Skeletal muscle satellite cell (primary cell): ENCODE measurements around the gene PTPRD.

ENCODE experiments used
- H3K27me3 ChIP-seq: 2 replicates; pipeline ENCODE4 v1.7.0; 2013; ENCODE audit warnings: low read length; ENCODE audit not compliant: control insufficient read depth, insufficient read depth
- H3K36me3 ChIP-seq: 2 replicates; pipeline ENCODE4 v1.7.0; 2013; ENCODE audit warnings: mild to moderate bottlenecking, control low read depth, low read length; ENCODE audit not compliant: insufficient read depth
- H3K4me1 ChIP-seq: 2 replicates; pipeline ENCODE4 v1.7.0; 2013; ENCODE audit warnings: low read length; ENCODE audit not compliant: control insufficient read depth, insufficient read depth
- H3K4me2 ChIP-seq: 2 replicates; pipeline ENCODE4 v1.7.0; 2013; ENCODE audit warnings: mild to moderate bottlenecking, low read length
- H3K4me3 ChIP-seq: 2 replicates; pipeline ENCODE4 v1.7.0; 2013; ENCODE audit warnings: low read length
- H3K9ac ChIP-seq: 2 replicates; pipeline ENCODE4 v1.7.0; 2013; ENCODE audit warnings: mild to moderate bottlenecking, low read depth, low read length, moderate library complexity
- H3K9me3 ChIP-seq: replicated peaks from 2 replicates; pipeline ENCODE4 v1.7.0; 2013; ENCODE audit warnings: mild to moderate bottlenecking, control low read depth, low read length

Gene PTPRD

DNA sequence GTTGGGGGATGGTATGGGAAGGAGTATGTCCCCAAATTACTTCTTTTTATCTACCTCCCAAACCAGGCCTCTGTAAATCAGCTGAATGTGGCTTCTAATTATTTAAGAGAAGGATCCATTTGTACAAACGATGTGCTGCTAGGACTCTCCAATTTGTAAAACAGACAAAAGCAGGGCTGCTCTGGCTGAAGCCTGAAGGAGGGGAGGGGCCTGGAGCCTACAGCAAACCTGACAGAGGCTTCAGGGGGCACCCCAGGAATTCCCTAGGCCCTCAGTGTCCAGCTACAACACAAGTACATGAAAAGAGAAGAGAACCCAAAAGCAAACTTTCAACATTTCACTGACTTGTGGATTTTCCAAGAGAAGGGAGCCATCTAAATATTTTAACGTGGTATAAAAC is 1873.9 kb downstream of the PTPRD start:
- no peak overlapping the region for H3K4me2 ChIP-seq
- no peak overlapping the region for H3K4me3 ChIP-seq
- H3K9me3 ChIP-seq, result no peaks in the 10 kb centered on the region
- no peak overlapping the region for H3K9ac ChIP-seq
- no peaks in the 10 kb centered on the region for H3K27me3 ChIP-seq
- H3K4me1 ChIP-seq, result peaks cover 2% of the 10 kb centered on the region
- no peaks in the 10 kb centered on the region for H3K36me3 ChIP-seq

DNA sequence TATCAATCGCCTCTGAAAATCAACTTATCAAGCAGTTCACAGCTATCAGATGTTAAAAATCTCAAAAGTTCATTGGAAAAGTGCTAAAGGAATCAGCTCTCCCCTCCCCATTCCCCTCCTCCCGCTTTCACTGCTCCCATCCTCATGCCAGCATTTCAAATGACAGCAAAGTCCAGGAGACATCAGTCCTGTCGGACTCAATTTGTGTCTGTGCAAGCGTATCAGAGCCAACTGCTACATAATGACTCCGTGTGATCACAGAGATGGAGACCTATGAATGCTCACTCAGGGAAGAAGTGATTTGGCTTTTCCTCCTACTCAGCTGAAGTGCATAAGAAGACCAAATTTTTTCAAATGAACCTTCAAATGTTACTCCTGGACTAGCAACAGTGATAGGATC is 1876.0 kb downstream of the PTPRD start:
- no peak overlapping the region for H3K9ac ChIP-seq
- H3K4me2 ChIP-seq, result no peak overlapping the region
- no peaks in the 10 kb centered on the region for H3K36me3 ChIP-seq
- peaks cover 12% of the 10 kb centered on the region for H3K4me1 ChIP-seq
- H3K9me3 ChIP-seq, result no peaks in the 10 kb centered on the region
- H3K27me3 ChIP-seq, result no peaks in the 10 kb centered on the region
- H3K4me3 ChIP-seq, result no peak overlapping the region

DNA sequence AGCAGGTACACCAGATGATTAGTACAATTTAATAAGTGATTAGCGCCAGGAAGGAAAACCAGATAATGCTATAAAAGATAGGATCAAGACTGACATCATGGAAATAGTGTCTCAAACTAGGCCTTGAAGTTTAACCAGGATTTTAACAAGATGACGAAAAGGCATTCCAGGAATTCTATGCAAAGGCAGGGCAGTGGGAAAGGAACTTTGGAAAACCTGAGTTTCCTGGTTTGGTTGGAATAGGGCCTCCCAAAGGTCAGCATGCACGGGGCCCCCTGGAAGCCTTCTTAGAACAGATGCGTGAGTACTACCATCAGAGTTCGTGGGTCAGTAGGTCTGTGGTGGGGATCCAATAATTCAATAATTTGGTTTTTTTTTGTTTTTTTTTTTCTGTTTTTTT is 1878.0 kb downstream of the PTPRD start:
- Histone ChIP-seq H3K4me3 (no peak overlapping the region), H3K9me3 (no peaks in the 10 kb centered on the region), H3K9ac (no peak overlapping the region), H3K4me1 (peaks cover 12% of the 10 kb centered on the region), H3K4me2 (no peak overlapping the region), H3K27me3 (no peaks in the 10 kb centered on the region), H3K36me3 (no peaks in the 10 kb centered on the region)

DNA sequence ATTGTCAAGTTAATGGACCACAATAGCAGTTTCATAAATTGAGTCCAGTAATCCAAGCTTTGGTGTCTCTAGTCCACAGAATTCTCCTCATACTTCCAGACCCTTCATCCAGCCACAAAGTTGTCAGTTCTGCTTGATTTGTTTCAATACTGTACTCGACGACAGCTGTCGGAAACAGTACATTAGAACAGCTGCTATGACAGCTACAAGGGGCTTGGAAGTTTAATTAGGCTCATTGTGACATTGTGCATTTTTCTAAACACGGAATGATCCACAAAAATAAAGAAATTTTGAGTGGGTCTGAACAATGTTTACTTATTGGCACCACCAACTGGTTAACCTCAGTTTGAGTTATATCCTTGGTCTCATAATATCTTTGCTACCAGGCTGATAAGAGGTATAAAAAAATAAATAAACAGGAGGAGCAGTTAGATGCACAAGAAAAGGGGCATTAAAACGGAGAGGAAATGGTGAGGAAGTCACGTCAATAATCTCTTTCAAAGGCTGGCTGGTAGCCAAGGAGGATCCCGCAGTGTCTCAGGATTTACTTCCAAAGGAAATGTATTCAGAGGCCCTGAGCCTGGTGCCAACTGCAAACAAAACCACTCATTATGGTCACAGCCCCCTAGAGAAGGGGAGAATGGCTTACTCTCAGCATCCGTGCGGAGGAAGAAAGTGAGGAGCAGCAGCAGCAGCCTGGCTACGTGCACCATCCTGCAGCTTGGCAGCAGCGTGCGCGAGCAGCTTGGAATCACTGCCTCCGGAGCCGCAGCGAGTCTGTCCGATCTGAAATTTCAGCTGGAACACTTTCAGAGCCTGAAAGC is 1879.5 kb downstream of the PTPRD start:
- no peaks in the 10 kb centered on the region for H3K27me3 ChIP-seq
- no peaks in the 10 kb centered on the region for H3K36me3 ChIP-seq
- no peaks in the 10 kb centered on the region for H3K9me3 ChIP-seq
- H3K9ac ChIP-seq, result peak overlapping the region; percentile 45
- H3K4me1 ChIP-seq, result peaks cover 12% of the 10 kb centered on the region
- H3K4me3 ChIP-seq, result peak overlapping the region; percentile 65
- peak overlapping the region; percentile 88 for H3K4me2 ChIP-seq

DNA sequence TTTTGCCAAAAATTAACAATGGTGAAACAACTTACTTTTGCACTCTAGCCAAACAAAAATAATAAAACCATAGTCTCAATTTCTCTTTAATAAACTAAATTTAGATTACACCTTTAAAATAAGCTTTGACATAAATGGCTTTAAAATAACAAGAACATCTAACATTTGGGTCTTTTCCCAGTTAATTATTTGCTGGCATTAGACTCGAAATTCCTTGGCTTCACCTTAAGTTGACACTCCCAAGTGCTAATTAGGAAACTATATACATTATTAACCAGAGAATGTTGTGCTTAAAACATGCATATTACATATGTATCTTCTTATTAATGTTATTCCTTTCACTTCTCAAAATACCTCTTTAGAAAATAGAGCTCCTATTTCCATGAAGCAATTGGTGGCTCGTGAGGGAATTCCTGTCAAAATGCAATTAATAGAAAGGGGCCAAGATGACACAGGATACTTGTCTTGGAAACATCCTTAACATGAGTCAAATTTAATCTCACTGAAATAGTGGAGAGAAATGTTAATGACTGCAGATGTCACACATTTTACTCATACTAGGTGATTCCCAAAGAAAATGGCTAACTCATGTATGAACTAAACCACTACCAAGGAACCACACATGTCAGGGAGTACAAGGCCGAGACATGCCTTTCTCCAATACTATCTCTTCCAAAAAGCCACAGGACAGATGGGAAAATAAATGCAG is 1880.3 kb downstream of the PTPRD start:
- H3K4me1 ChIP-seq, result peaks cover 12% of the 10 kb centered on the region
- no peak overlapping the region for H3K9ac ChIP-seq
- no peak overlapping the region for H3K4me2 ChIP-seq
- H3K27me3 ChIP-seq, result no peaks in the 10 kb centered on the region
- no peak overlapping the region for H3K4me3 ChIP-seq
- no peaks in the 10 kb centered on the region for H3K9me3 ChIP-seq
- H3K36me3 ChIP-seq, result no peaks in the 10 kb centered on the region

DNA sequence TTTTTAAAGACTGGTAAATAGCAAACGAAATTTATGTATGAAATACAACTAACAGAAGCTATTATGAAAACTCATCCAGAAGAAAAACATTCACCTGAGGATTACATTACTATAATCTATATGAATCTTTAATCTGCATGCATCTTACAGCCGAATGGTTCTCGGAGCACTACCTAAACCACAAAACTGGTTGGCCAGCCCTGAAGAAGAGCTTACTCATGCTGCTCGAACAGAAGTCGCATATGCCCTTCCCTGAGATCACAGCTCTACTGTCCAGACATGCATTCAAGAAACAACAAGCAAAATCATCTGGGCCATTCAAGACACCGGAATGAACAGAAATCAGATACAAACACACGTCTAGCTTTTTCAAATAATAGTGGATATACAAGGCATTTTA is 1882.2 kb downstream of the PTPRD start:
- H3K9ac ChIP-seq, result no peak overlapping the region
- H3K9me3 ChIP-seq, result no peaks in the 10 kb centered on the region
- no peak overlapping the region for H3K4me2 ChIP-seq
- no peaks in the 10 kb centered on the region for H3K27me3 ChIP-seq
- no peak overlapping the region for H3K4me3 ChIP-seq
- H3K36me3 ChIP-seq, result no peaks in the 10 kb centered on the region
- peaks cover 12% of the 10 kb centered on the region for H3K4me1 ChIP-seq

DNA sequence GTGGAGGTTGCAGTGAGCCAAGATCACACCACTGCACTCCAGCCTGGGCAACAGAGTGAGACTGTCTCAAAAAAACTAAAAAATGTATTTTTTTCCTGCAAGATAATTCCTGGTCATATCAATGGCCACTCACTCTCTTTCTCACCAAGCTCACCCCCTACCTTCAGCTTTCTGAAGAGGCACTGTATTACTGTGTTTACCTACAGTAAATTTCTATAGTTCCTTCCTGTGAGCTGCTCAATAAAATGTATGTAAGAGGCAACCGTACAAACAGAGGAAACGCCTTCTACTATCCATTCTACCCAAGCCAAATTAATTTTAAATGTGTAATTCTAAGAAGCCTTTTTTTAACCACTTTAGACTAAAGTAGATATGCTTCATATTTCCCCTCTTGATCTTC is 1883.9 kb downstream of the PTPRD start:
- Histone ChIP-seq H3K9me3 (no peaks in the 10 kb centered on the region), H3K36me3 (no peaks in the 10 kb centered on the region), H3K27me3 (no peaks in the 10 kb centered on the region), H3K4me1 (peaks cover 10% of the 10 kb centered on the region), H3K4me2 (no peak overlapping the region), H3K9ac (no peak overlapping the region), H3K4me3 (no peak overlapping the region)

DNA sequence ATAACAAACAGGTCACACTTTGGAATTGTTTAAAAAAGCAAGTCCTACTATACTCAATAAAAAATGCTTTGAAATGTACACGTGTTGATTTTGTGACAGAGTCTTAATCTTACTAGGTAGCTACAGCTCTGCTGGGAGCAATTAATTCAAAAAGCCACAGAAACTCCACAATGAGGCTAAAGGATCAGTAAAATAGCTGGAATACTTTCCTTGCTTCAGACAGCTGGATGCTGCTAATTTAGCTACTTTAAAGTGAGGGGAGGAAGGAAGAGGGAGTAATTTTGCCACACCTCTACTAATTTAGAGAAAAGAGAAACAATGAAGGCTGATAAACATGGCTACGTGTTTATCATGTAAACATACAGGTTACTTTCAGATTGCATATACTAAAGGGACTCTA is 1885.6 kb downstream of the PTPRD start:
- H3K4me1 ChIP-seq, result no peaks in the 10 kb centered on the region
- no peak overlapping the region for H3K9ac ChIP-seq
- no peaks in the 10 kb centered on the region for H3K27me3 ChIP-seq
- no peaks in the 10 kb centered on the region for H3K9me3 ChIP-seq
- H3K4me3 ChIP-seq, result no peak overlapping the region
- H3K4me2 ChIP-seq, result no peak overlapping the region
- no peaks in the 10 kb centered on the region for H3K36me3 ChIP-seq

DNA sequence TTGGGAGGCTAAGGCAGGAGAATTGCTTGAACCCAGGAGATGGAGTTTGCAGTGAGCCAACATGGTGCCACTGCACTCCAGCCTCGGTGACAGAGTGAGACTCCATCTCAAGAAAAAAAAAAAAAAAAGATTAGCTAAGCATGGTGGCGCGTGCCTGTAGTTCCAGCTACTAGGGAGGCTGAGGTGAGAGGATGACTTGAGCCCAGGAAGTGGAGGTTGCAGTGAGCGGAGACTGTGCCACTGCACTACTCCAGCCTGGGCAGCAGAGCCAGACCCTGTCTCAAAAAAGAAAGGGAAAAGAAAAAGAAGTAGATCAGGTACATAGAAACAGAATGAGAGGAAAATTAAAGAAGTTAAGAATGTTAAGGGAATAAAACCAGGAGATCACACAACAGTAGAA is 1886.1 kb downstream of the PTPRD start:
- no peak overlapping the region for H3K4me3 ChIP-seq
- H3K36me3 ChIP-seq, result no peaks in the 10 kb centered on the region
- H3K27me3 ChIP-seq, result no peaks in the 10 kb centered on the region
- H3K9me3 ChIP-seq, result no peaks in the 10 kb centered on the region
- no peak overlapping the region for H3K9ac ChIP-seq
- no peaks in the 10 kb centered on the region for H3K4me1 ChIP-seq
- no peak overlapping the region for H3K4me2 ChIP-seq

DNA sequence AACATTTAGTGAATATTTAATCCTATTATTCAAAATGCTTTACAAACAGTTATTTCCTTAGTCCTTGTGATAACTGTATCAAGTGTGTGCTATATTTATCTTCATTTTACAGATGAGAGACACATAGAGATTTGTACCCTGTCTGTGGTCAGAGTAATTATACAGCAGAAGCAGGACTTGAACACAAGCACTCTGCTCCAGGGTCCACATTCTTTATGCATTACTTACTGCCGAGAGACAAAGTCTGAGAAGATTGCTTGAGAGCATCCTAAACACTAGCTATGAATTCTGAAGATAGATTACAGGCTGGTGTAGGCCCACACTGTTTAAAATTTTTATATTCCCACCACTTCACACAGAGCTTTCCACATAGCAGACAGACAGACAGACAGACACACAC is 1887.2 kb downstream of the PTPRD start:
- no peak overlapping the region for H3K9ac ChIP-seq
- H3K9me3 ChIP-seq, result no peaks in the 10 kb centered on the region
- no peak overlapping the region for H3K4me3 ChIP-seq
- no peaks in the 10 kb centered on the region for H3K36me3 ChIP-seq
- H3K4me2 ChIP-seq, result no peak overlapping the region
- no peaks in the 10 kb centered on the region for H3K4me1 ChIP-seq
- H3K27me3 ChIP-seq, result no peaks in the 10 kb centered on the region

DNA sequence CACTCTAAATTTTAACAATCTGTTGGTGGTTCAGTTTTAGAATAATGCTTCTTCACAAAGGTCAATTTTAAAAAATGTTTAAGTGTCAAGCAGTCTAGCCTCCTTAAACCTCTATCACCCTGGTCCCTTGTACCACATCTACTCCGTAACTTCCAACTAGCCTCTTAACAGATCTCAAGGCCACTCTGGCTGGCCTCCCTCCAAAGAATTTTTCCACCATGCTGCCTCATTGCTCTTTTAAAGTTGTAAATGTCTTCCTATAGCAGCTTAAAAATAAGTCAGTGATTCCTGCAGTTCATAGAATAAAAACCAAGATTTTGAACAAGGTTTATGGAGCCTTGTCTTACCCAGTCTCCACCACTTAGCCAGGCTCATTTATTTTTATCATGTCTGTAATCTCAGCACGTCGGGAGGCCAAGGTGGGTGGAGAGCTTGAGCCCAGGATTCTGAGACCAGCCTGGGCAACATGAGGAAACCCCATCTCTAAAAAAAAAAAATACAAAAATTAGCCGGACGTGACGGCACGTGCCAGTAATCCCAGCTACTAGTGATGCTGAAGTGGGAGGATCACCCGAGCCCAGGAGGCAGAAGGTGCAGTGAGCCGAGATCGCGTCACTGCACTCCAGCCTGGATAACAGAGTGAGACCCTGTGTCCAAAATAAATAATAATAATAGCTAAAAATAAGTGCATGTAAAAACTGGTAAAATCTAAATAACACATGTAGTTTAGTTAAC is 1888.4 kb downstream of the PTPRD start:
- no peak overlapping the region for H3K4me2 ChIP-seq
- H3K9me3 ChIP-seq, result no peaks in the 10 kb centered on the region
- no peak overlapping the region for H3K9ac ChIP-seq
- H3K4me3 ChIP-seq, result no peak overlapping the region
- H3K36me3 ChIP-seq, result no peaks in the 10 kb centered on the region
- no peaks in the 10 kb centered on the region for H3K4me1 ChIP-seq
- H3K27me3 ChIP-seq, result no peaks in the 10 kb centered on the region
